Hepatic stellate cell (primary cell): ENCODE data around the gene PRPF40A.

Experiments used
- DNase-seq: peaks from one replicate; pipeline ENCODE4 v3.0.0; 2011; ENCODE audit warnings: low spot score

PRPF40A gene

GRCh38 chr2:152618193-152618564 lies 99.1 kb downstream of the PRPF40A start:
- DNase-seq: no peak

- no peak for DNase-seq
These were observed 99.6 kb downstream of the PRPF40A start for GRCh38 chr2:152617456-152618192.

DNA sequence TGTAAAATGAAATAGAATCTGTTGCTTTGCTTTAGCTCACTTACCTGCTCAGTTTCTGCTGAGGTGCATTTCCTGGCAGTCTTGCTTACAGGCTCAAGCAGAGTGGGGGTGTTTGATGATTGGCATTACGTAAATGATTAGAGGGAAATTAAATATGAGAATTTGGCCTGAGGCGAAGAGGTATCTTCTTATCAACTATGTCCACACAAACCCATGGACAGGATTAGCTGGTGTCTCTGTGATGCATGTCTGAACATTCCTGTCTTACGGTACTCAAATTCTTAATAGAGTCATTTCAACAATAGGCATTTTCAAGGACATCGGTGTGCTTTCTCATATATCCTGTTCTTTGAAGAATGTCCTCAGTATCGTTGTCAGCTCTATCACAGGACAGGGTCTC lies 102.1 kb downstream of the PRPF40A start:
- no peak for DNase-seq

DNA sequence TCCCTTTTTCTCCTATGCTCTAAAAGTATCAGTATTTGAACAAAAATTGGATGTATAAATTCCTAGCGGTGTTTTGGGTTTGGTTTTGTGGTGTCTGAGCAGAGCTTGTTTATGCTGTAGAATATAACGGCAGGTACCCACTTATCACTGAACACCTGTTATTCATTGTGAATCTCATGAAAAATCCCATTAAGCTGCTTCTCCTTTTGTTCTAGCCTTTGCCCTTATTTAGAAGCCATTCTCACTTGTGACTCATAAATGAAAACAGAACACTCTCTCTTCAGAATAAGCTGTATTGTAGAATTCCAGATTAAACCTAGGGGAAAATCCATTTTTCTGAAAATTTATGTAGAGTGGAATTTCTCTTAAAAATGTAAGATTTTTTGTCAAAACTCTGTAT lies 104.0 kb downstream of the PRPF40A start:
- DNase-seq: no peak

DNA sequence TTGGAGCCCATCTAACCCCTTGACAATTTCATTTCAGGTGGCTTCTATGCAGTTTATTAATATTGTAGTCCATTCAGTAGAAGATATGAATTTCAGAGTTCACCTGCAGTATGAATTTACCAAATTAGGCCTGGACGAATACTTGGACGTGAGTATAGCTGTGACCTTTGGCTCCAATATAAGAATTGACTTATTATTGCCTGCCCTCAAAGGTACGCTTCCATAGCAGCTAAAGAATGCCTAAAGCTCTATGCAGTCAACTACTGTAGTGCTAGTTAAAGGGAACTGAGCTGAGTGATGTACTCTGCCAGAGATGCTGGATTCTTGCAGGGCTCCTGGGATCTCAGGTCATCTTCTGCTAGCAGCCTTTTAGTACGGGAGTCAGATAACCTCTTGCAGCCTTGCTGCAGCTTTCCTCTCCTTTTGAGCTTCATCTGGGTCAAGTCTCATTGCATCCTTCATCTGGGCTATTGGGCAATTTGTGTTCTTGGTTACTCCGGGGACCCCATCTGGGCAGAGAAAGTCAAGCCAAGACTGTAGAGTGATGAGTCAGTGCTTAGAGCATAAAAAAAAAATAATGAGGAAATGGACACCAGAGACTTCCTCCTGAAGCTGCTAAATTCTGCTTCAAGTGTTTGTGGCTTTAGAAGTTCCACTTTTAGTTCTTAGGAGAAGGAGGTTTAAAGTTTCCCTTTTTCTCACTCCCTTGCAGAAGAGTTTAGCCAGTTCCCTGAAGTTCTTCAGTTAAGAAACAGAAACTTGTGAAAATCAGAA lies 105.6 kb downstream of the PRPF40A start:
- no peak for DNase-seq

DNA sequence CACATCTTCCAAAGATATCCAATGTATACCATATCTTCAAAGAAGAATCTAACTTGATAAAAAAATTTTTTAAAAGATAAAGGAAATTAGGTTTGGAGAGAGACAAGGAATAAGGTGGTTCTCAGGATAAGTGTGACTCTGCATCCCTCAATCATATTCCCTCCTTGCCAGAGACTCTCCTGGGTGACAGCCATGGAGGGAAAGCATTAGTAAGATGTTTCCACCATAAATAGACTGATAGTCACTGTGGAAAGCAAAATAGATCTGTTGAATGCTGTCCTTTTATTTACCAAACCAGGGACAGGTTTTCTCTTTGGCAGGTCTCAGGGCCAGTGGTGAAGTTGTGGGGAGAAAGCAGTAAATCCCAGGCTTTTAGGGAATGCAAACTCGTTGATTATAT lies 107.6 kb downstream of the PRPF40A start:
- DNase-seq: no peak

- DNase-seq: no peak
These were observed 108.1 kb downstream of the PRPF40A start for GRCh38 chr2:152609154-152609553.

GRCh38 chr2:152607793-152608300 lies 109.4 kb downstream of the PRPF40A start:
- DNase-seq: no peak

GRCh38 chr2:152606941-152607340 lies 110.3 kb downstream of the PRPF40A start:
- DNase-seq: no peak

DNA sequence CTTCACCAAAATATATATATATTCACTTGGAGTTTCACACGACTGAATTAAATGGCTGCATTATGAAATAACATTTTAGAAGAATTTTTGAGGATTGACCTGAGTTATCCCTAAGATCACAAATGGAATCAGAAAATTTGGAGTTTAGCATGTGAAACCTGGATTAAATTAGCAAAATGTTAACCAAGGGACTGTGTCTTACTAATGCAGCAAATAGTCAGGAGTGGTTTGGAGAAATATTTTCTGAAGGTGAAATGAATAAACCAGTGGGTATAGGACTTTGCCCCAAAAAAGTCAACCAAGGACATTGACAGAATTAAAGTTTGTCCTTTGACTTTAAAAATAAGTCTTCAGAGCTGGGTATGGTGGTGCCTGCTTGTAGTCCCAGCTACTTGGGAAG lies 111.2 kb downstream of the PRPF40A start:
- no peak for DNase-seq

DNA sequence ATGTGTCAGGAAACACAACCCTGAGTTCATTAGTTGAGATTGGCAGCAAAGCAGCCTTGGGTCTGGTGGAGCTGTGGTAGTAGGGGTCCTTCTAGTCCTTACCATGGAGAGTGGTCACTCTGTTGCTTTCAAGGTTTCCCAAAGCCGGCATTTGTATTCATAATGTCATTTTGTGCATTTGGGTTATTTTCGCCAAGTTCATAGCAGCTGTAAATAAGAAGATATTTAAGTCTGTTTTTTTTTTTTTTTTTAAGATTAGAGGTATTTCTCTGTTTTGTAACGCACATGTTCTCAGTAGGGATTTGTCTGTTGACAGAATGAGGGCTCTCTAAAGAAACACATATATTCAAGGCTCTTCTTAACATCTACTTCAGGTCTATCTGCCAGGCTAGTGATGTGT lies 114.1 kb downstream of the PRPF40A start:
- DNase-seq: no peak

DNA sequence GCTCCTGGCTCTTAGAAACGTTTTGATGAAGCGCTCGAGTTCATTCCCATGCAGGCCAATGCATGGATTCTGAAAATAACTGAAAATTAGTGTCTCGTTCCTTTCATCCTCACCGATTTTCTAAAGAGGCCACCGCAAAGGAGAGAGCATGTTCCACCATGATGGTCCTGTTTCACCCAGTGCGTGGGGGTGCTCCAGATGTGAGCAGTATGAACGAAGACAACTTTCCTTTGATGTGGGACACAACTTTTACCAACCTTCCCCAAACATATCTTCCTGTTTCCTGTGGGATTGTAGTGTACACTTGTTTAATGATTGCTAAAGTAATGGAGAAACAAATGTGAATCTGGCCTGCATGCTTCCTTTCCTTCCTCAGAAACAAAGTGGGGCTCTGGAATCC lies 114.5 kb downstream of the PRPF40A start:
- DNase-seq: no peak
